ENCODE measurements around the gene ARPC5. TPM values are rescaled to one million over a fixed set of nuclear protein-coding genes. Genes with fewer than 3 reads are reported as not detected.
A peak's percentile ranks its signal among the peaks of the same experiment; 100 is the strongest.
"Not testable (repeated sequence)": the region's sequence is repeated elsewhere in the genome, so short reads cannot be mapped to it uniquely, and the experiment has no call there.

Gene ARPC5
- total RNA-seq, result 100 to 1,000 TPM; 271 to 274 TPM

DNA sequence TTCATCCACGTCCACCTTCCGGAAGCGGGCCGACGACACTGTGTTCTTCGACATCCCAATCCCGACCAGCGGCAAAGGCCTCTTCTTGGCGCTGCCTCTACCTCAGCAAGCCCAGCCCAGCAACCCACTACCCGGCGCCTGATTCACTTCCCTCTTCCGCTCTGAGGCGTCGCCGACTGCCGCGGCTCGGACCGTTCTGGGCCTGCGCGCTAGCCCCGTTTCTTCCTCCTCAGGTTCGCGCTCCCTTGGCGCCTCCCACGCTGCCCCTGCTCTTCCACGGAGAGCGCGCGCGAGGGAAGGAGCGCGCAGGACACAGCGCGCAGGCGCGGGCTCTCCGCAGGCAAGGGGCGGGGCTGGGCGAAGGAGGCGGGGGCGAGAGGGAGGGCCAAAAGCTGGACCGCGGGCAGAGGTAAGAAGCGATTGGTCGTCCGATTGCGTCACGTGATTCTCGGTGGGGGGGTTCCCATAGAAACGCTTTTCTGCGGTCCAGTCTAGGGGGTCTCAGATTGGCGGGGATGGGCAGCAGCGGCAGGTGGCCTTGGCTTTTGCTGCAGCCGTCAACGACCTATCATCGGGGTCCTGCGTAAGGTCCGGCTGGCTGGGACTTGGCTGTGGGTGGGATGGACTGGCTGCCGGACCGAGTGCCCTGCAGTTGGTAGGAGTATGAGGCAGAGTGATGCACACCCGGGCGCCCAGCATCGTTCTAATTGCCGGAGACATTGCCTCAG lies at the start of gene ARPC5:
ARPC5 (minus strand) TSS at position 178 of the 728 bp plus-strand sequence; CDS start at position 54, 124 bp downstream.
- Mint-ChIP-seq H3K27ac (peak within 1 kb of the TSS; percentile 99), H3K4me1 (ENCODE audit: low read depth) (peaks cover 31% of the 10 kb centered on the region), H3K4me3 (peak within 1 kb of the TSS; percentile 100), H3K27me3 (ENCODE audit: low read depth) (peaks cover 11% of the 10 kb centered on the region), H3K9me3 (ENCODE audit: insufficient read depth) (no peaks in the 10 kb centered on the region), H3K36me3 (ENCODE audit: low read depth) (peaks cover 31% of the 10 kb centered on the region)
- ATAC-seq (peak; percentile 94), DNase-seq (peak; percentile 96)
- POLR2A ChIA-PET, result interaction anchor here (0.6 to 3.4 kb wide), 3 partner anchors 9 to 706 kb away, joined by 3 to 29 read pairs (median 4); partner anchors contain the start of gene APOBEC4
- CTCF ChIA-PET, result interaction anchor here (1.6 to 4.8 kb wide), 2 partner anchors 20 to 279 kb away, joined by 4 to 34 read pairs; no protein-coding TSS in a partner anchor

DNA sequence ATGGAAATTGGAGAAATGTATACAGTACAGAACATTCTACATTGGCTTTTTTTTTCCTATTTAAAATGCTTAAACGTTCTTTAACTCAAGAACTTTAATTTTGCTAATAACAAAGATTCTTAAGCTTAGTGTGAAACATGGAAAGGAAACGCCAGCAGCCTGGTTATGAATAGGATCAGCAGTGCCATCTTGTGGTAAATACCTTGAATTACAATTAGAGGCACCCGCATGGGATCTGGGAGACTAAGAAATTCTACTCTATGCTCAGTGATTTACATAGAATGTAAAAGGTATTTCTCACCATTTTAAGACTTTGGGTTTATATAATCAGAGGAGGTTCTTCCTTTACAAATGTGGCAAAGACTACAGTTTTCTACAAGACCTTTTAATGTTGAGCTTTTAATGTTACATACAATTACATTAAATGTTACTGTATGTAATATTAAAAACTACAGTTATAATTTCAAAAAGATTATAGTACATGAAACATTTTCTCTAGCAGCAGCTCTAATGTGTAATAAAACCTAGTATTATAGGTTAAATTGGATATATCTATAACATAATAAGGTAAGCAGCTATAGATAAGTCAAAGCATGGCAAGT lies 49.6 kb upstream of the ARPC5 start:
- Mint-ChIP-seq H3K36me3 (ENCODE audit: low read depth) (no peaks in the 10 kb centered on the region), H3K9me3 (ENCODE audit: insufficient read depth) (no peaks in the 10 kb centered on the region), H3K27me3 (ENCODE audit: low read depth) (peaks cover 28% of the 10 kb centered on the region), H3K4me1 (ENCODE audit: low read depth) (no peaks in the 10 kb centered on the region), H3K4me3 (no peak overlapping the region), H3K27ac (no peak overlapping the region)
- ATAC-seq, result peak; percentile 60
- ChIA-PET POLR2A (interaction anchor here (1.0 kb wide), 1 partner anchor 9 kb away, joined by 3 read pairs; no protein-coding TSS in a partner anchor), CTCF (interaction anchor here (0.6 to 8.0 kb wide), 38 partner anchors 10 to 701 kb away, joined by 3 to 131 read pairs (median 4); partner anchors contain the start of gene APOBEC4)
- DNase-seq, result peak; percentile 46

DNA sequence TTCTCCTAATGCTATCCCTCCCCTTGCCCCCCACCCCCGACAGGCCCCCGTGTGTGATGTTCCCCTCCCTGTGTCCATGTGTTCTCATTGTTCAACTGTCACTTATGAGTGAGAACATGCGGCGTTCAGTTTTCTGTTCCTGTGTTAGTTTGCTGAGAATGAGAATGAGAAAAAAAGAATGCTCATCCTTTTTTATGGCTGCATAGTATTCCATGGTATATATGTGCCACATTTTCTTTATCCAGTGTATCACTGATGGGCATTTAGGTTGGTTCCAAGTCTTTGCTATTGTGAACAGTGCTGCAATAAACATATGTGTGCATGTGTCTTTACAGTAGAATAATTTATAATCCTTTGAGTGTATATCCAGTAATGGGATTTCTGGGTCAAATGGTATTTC lies 43.8 kb upstream of the ARPC5 start:
- H3K27ac Mint-ChIP-seq, result not testable (repeated sequence)

DNA sequence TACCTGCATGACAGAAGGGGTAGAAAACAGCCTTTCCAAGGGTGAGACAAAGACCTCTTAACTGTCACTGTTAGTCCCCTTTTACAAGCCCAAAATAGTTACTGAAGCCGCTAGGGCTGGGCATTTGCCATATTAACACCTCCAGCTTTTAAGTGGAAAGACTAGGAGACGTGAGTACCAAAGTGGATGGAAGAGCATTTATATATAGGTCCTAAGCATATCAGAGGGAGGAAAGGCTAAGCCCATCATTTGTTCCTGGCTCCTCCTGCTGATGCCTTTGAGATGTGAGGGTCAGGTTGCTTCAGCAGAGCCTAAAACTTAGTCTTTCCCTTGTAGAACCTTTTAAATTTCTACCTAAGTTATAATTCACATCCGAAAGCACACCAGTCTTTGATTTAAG lies 43.2 kb upstream of the ARPC5 start:
- H3K4me1 Mint-ChIP-seq (ENCODE audit: low read depth), result no peaks in the 10 kb centered on the region
- POLR2A ChIA-PET, result no interaction called here
- ATAC-seq, result no peak
- peaks cover 35% of the 10 kb centered on the region for H3K27me3 Mint-ChIP-seq (ENCODE audit: low read depth)
- H3K9me3 Mint-ChIP-seq (ENCODE audit: insufficient read depth), result no peaks in the 10 kb centered on the region
- CTCF ChIA-PET, result interaction anchor here (0.8 to 1.0 kb wide), 3 partner anchors 11 to 237 kb away, joined by 3 to 4 read pairs (median 4); no protein-coding TSS in a partner anchor
- H3K36me3 Mint-ChIP-seq (ENCODE audit: low read depth), result no peaks in the 10 kb centered on the region
- no peak for DNase-seq
- H3K27ac Mint-ChIP-seq, result no peak overlapping the region
- no peak overlapping the region for H3K4me3 Mint-ChIP-seq

More for the DNA sequence above, 43.8 kb upstream of the ARPC5 start:
- CTCF ChIA-PET, result interaction anchor here (8.0 kb wide), 1 partner anchor 25 kb away, joined by 131 read pairs; the partner anchor contains the start of gene APOBEC4
- POLR2A ChIA-PET; H3K4me1 Mint-ChIP-seq (ENCODE audit: low read depth); H3K36me3 Mint-ChIP-seq (ENCODE audit: low read depth); ATAC-seq; H3K9me3 Mint-ChIP-seq (ENCODE audit: insufficient read depth); DNase-seq; H3K4me3 Mint-ChIP-seq: not testable (repeated sequence)
- H3K27me3 Mint-ChIP-seq (ENCODE audit: low read depth), result peaks cover 34% of the 10 kb centered on the region

DNA sequence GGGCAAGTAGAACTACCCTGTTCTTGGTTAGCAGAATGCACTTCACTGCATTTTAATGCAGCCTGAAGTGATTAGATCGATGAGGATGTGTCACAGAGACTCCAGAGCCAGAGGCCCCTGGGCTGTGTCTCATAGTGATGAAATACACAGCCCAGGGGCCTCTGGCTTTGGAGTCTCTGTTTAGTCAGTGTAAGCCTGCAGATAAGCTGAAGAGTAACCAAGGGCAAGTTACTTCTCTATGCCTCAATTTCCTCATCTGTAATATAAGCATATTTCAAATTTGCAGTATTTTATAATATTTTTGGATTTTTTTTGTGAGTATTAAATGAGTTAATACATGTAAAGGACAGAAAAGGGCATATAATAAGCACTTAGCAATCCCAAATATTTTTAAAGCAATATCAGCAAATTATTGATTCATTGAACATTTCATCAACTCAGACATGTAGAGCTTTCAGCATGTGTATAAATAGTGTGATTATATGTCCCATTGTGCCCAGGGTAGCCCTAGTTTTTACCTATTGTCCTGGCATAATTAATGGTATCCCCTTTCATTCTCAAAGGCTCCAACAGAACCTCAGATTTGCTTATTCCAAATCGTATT lies 41.1 kb upstream of the ARPC5 start:
- Mint-ChIP-seq H3K27me3 (ENCODE audit: low read depth) (peaks cover 18% of the 10 kb centered on the region), H3K27ac (no peak overlapping the region), H3K36me3 (ENCODE audit: low read depth) (no peaks in the 10 kb centered on the region), H3K4me1 (ENCODE audit: low read depth) (no peaks in the 10 kb centered on the region), H3K9me3 (ENCODE audit: insufficient read depth) (peaks cover 4% of the 10 kb centered on the region), H3K4me3 (no peak overlapping the region)
- CTCF ChIA-PET, result interaction anchor here (1.2 to 4.8 kb wide), 4 partner anchors 9 to 240 kb away, joined by 5 to 24 read pairs (median 6); no protein-coding TSS in a partner anchor
- ATAC-seq (no peak), DNase-seq (no peak)
- POLR2A ChIA-PET, result no interaction called here

DNA sequence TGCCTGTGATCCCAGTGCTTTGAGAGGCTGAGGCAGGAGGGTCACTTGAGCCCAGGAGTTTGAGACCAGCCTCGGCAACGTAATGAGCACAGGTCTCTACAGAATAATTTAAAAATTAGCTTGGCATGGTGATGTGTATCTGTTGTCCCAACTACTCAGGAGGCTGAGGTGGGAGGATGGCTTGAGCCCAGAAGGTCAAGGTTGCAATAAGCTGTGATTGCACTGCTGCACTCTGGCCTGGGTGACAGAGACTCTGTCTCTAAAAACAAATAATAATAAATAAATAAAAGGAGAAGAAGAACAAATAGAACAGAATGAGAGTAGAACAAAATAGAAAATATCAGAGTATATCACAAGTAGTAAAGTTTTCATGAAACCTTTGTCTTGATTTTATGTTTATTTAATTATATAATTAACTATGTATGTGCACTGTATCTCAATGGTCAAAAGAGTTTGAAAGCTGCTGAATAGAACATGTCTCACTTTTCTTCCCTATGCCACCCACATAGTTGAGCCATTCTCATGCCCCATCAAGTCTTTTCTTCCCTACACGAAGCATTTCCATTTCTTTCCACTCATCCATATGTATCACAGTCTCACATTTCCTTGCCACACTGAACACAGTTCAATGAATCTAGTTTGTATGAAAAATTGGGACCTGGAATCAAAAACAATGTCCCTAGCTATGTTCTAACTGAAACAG lies 40.5 kb upstream of the ARPC5 start:
- Mint-ChIP-seq H3K4me3 (no peak overlapping the region), H3K27ac (no peak overlapping the region), H3K27me3 (ENCODE audit: low read depth) (peaks cover 13% of the 10 kb centered on the region), H3K36me3 (ENCODE audit: low read depth) (no peaks in the 10 kb centered on the region), H3K9me3 (ENCODE audit: insufficient read depth) (peaks cover 4% of the 10 kb centered on the region), H3K4me1 (ENCODE audit: low read depth) (no peaks in the 10 kb centered on the region)
- ChIA-PET CTCF (interaction anchor here (1.7 to 4.8 kb wide), 3 partner anchors 9 to 240 kb away, joined by 5 to 24 read pairs (median 7); no protein-coding TSS in a partner anchor), POLR2A (no interaction called here)
- no peak for ATAC-seq
- DNase-seq, result no peak

DNA sequence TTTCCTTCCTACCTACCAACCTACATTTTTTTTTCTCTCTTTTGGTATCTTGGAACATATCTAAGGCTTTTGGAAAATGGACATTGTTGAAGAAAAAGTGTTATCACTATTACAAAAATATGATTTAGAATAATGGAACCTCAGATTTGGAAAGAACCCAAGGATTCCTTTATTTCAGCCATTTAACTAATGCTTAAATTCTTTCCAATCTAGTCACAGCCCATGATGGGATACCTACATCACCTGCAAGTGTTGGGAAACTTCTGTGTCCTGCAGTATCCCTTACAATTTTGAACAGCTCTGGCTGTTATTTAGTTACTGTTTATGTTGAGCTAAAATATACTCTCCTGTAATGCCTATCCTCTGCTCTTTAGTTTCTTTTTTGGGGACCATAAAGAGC lies 39.8 kb upstream of the ARPC5 start:
- ChIA-PET POLR2A (no interaction called here), CTCF (interaction anchor here (1.7 to 4.8 kb wide), 3 partner anchors 10 to 241 kb away, joined by 5 to 24 read pairs (median 7); no protein-coding TSS in a partner anchor)
- DNase-seq (no peak), ATAC-seq (no peak)
- Mint-ChIP-seq H3K27ac (no peak overlapping the region), H3K27me3 (ENCODE audit: low read depth) (peaks cover 13% of the 10 kb centered on the region), H3K9me3 (ENCODE audit: insufficient read depth) (peaks cover 4% of the 10 kb centered on the region), H3K4me1 (ENCODE audit: low read depth) (no peaks in the 10 kb centered on the region), H3K4me3 (no peak overlapping the region), H3K36me3 (ENCODE audit: low read depth) (no peaks in the 10 kb centered on the region)

DNA sequence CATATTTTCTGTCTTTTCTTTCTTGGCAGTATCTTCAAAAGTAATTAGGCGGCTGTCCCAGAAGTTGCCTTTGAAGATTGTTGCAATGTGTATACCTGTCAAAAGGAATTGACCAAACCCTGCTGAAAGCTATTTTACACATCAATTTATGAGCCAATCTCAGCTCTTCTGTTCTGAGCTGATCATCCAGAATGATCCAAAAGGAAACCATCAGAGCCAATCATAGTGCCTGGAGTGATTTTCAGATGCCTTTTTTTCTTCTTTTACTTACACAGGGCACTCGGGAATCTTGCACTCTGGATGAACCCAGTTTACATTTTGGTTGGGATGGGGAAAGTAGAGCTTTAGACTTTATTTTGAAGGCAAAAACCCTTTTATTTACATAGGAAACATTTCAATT lies 39.3 kb upstream of the ARPC5 start:
- ChIA-PET POLR2A (no interaction called here), CTCF (interaction anchor here (1.5 to 4.8 kb wide), 3 partner anchors 10 to 241 kb away, joined by 5 to 24 read pairs (median 7); no protein-coding TSS in a partner anchor)
- H3K36me3 Mint-ChIP-seq (ENCODE audit: low read depth), result no peaks in the 10 kb centered on the region
- no peaks in the 10 kb centered on the region for H3K4me1 Mint-ChIP-seq (ENCODE audit: low read depth)
- DNase-seq (no peak), ATAC-seq (no peak)
- H3K9me3 Mint-ChIP-seq (ENCODE audit: insufficient read depth), result peaks cover 4% of the 10 kb centered on the region
- peaks cover 13% of the 10 kb centered on the region for H3K27me3 Mint-ChIP-seq (ENCODE audit: low read depth)
- H3K27ac Mint-ChIP-seq, result no peak overlapping the region
- no peak overlapping the region for H3K4me3 Mint-ChIP-seq

DNA sequence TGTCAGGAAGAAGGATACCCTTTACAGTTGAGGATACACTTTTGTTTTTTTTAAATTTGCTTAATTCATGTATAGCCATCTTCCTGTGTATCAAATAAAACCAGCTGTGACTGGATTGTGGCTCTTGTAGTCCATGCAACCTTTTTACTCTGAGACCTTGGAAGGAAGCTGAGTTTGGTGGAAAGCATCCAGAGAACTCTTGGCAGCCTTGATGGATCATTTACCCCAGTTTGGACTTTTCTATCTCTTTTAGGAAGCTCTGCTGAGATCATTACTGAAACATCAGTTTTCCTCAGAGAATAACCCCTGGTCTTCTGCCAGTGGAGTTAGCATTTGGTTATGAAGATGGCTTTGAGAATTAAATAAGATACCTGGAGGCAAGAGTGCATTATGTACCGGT lies 38.8 kb upstream of the ARPC5 start:
- Mint-ChIP-seq H3K27me3 (ENCODE audit: low read depth) (peaks cover 13% of the 10 kb centered on the region), H3K36me3 (ENCODE audit: low read depth) (no peaks in the 10 kb centered on the region), H3K4me1 (ENCODE audit: low read depth) (no peaks in the 10 kb centered on the region), H3K4me3 (no peak overlapping the region), H3K9me3 (ENCODE audit: insufficient read depth) (peaks cover 4% of the 10 kb centered on the region), H3K27ac (no peak overlapping the region)
- POLR2A ChIA-PET, result no interaction called here
- ATAC-seq, result no peak
- DNase-seq, result no peak
- CTCF ChIA-PET, result interaction anchor here (1.0 to 4.8 kb wide), 3 partner anchors 11 to 242 kb away, joined by 3 to 24 read pairs (median 5); no protein-coding TSS in a partner anchor

DNA sequence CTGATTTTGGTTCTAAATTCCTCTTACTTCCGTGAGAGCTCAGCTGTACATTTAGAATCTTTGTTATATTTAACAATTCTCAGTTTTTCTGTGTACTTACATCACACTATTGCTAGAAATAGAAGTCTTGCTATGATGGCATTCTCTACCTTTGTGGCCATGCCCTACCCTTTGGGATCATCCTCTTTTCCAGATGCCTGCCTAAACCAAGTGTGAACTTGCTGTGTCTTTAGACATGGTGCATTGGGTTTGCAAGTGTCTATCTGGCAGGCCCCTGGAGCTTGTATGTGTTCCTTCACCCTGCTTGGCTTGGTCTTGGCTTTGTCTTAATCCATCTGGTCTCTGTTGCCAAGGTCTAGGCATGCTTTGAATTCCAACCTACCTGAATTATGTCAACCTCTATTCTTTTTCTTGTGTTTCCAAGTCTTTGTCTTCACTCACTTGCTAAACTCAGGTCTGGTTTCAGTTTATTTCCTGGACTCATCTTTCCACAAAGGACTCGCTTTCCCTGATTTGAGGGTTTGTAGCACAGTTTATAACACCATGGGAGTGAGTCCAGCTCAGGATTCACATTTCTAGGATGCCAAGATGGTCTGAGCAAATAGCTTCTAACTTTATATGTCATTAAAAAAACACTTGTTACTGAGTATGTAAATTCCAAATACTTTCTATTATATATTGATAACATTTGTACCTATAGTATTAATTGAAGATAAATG lies 38.2 kb upstream of the ARPC5 start:
- Mint-ChIP-seq H3K9me3 (ENCODE audit: insufficient read depth) (peaks cover 4% of the 10 kb centered on the region), H3K4me3 (no peak overlapping the region), H3K27me3 (ENCODE audit: low read depth) (peaks cover 13% of the 10 kb centered on the region), H3K27ac (no peak overlapping the region), H3K4me1 (ENCODE audit: low read depth) (no peaks in the 10 kb centered on the region), H3K36me3 (ENCODE audit: low read depth) (no peaks in the 10 kb centered on the region)
- DNase-seq, result no peak
- ChIA-PET POLR2A (no interaction called here), CTCF (interaction anchor here (1.0 to 4.8 kb wide), 3 partner anchors 12 to 242 kb away, joined by 3 to 24 read pairs (median 5); no protein-coding TSS in a partner anchor)
- no peak for ATAC-seq

DNA sequence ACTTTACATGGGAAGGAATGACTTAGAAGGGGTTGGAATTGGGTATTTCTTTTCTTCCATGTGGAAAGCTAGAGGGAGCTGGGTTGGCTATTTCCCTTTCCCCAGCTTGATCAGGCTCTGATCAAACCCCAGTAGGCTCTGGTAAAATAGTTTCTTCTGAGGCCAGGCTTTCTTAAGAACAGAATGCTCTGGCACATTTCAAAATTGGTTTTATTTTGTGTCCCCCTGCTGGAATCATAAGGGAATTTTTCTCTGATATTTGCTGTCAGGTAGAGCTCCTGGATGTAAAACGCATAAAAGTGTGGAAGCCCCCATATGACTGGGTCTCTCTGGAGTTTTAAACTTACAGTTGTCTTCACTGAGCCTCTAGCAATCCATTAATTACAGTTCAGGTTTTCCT lies 34.6 kb upstream of the ARPC5 start:
- Mint-ChIP-seq H3K4me3 (no peak overlapping the region), H3K36me3 (ENCODE audit: low read depth) (no peaks in the 10 kb centered on the region), H3K4me1 (ENCODE audit: low read depth) (no peaks in the 10 kb centered on the region), H3K9me3 (ENCODE audit: insufficient read depth) (peaks cover 4% of the 10 kb centered on the region), H3K27ac (no peak overlapping the region), H3K27me3 (ENCODE audit: low read depth) (peaks cover 6% of the 10 kb centered on the region)
- POLR2A ChIA-PET, result no interaction called here
- no peak for ATAC-seq
- CTCF ChIA-PET, result interaction anchor here (1.1 to 3.6 kb wide), 2 partner anchors 15 kb away, joined by 7 to 18 read pairs; no protein-coding TSS in a partner anchor
- DNase-seq, result no peak

Data from activated CD8-positive, alpha-beta T cell treated with anti-CD3 and anti-CD28 coated beads, Interleukin-2, amount 10 ng/mL, durations not matched to agents 7 days and 5 days (primary cell).